ENCODE results near the gene TFG. TPM values are rescaled to one million over a fixed set of nuclear protein-coding genes. Genes with fewer than 3 reads are reported as not detected.

Gene TFG
- total RNA-seq, 3 donors from 2014 or later, result 82.0 to 125 (median 95.2) TPM

DNA sequence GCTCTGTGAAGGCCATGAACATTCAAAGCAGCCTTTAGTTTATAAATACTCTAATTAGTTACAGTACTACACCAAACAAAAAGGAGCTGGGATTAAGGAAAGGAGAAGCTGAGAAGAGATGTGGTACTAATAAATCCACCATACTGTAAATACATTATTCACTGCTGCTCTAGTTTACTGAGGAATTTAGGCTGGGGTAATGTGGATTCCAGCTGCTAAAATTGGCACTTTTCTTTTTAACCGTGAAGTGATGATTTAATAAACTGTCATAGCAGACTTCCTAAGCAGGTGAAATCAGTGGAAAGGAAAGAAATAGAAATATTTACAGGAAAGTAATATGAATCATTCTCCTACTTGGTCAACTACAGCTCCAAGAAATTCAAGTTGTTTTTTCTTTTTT, 88.7 kb downstream of the TFG start:
- ATAC-seq, result no peak
- TF ChIP-seq, protein P1, sequence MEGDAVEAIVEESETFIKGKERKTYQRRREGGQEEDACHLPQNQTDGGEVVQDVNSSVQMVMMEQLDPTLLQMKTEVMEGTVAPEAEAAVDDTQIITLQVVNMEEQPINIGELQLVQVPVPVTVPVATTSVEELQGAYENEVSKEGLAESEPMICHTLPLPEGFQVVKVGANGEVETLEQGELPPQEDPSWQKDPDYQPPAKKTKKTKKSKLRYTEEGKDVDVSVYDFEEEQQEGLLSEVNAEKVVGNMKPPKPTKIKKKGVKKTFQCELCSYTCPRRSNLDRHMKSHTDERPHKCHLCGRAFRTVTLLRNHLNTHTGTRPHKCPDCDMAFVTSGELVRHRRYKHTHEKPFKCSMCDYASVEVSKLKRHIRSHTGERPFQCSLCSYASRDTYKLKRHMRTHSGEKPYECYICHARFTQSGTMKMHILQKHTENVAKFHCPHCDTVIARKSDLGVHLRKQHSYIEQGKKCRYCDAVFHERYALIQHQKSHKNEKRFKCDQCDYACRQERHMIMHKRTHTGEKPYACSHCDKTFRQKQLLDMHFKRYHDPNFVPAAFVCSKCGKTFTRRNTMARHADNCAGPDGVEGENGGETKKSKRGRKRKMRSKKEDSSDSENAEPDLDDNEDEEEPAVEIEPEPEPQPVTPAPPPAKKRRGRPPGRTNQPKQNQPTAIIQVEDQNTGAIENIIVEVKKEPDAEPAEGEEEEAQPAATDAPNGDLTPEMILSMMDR (IDR thresholded peaks at IDR 0.05), result no peak
- no peak overlapping the region for H3K4me3 ChIP-seq
- intact Hi-C loops (cut with DNase I, micrococcal nuclease), result no loop called here
- no peak for DNase-seq
- H3K4me1 ChIP-seq (ENCODE audit: low read depth), result no peaks in the 10 kb centered on the region
- H3K36me3 ChIP-seq (ENCODE audit: low read depth), result no peaks in the 10 kb centered on the region
- H3K9me3 ChIP-seq, result no peaks in the 10 kb centered on the region

Other genes starting within 250 kb of the TFG start
- gene TMEM45A, start 216.9 kb upstream of the TFG start, total RNA-seq, result 10 to 100 TPM in 1 of 3 donors, 1 to 10 TPM in 2; 1.9 to 11.4 (median 6.0) TPM
- 10 to 100 TPM in 2 of 3 donors, 1 to 10 TPM in 1; 9.7 to 21.7 (median 13.9) TPM for gene ADGRG7, start 99.9 kb upstream of the TFG start, total RNA-seq